ENCODE results near the gene OXSM. TPM values are rescaled to one million over a fixed set of nuclear protein-coding genes. Genes with fewer than 3 reads are reported as not detected.

The OXSM gene
- total RNA-seq, 6 donors from 2014 or later, result 4.2 to 9.1 (median 7.8) TPM

GRCh38 chr3:25817638-25818037 is 27.7 kb downstream of the OXSM start:
- Histone ChIP-seq H3K36me3 (no peaks in the 10 kb centered on the region), H3K9me3 (no peaks in the 10 kb centered on the region), H3K27me3 (no peaks in the 10 kb centered on the region), H3K27ac (no peak overlapping the region), H3K4me3 (no peak overlapping the region), H3K4me1 (no peaks in the 10 kb centered on the region)
- DNase-seq, result no peak
- no peak for TF ChIP-seq POLR2AphosphoS5 (IDR thresholded peaks at IDR 0.05)
- no peak for TF ChIP-seq EP300 (IDR thresholded peaks at IDR 0.05)
- no peak for TF ChIP-seq CTCF (IDR thresholded peaks at IDR 0.05)
- no peak for TF ChIP-seq POLR2A (IDR thresholded peaks at IDR 0.05)
- 87 to 90% methylated on average over 1 of the region's 1 CpG for whole genome bisulfite sequencing, 2 donors
- ATAC-seq (ENCODE audit: low FRiP score in 2 of 2), result no peak

- Histone ChIP-seq H3K9me3 (no peaks in the 10 kb centered on the region), H3K4me1 (no peaks in the 10 kb centered on the region), H3K27ac (no peak overlapping the region), H3K27me3 (no peaks in the 10 kb centered on the region), H3K36me3 (no peaks in the 10 kb centered on the region), H3K4me3 (no peak overlapping the region)
- no peak for ATAC-seq (ENCODE audit: low FRiP score in 2 of 2)
- TF ChIP-seq POLR2A (IDR thresholded peaks at IDR 0.05) (no peak), CTCF (IDR thresholded peaks at IDR 0.05) (no peak), EP300 (IDR thresholded peaks at IDR 0.05) (no peak), POLR2AphosphoS5 (IDR thresholded peaks at IDR 0.05) (no peak)
- no peak for DNase-seq
- 86 to 92% methylated on average over 4 of the region's 4 CpGs for WGBS, 2 donors
Measured at GRCh38 chr3:25818335-25818734, 28.4 kb downstream of the OXSM start.

GRCh38 chr3:25820366-25820765 is 30.5 kb downstream of the OXSM start:
- H3K27ac ChIP-seq, result no peak overlapping the region
- H3K27me3 ChIP-seq, result no peaks in the 10 kb centered on the region
- no peaks in the 10 kb centered on the region for H3K9me3 ChIP-seq
- H3K4me3 ChIP-seq, result no peak overlapping the region
- H3K4me1 ChIP-seq, result no peaks in the 10 kb centered on the region
- H3K36me3 ChIP-seq, result no peaks in the 10 kb centered on the region
- no peak for DNase-seq
- TF ChIP-seq POLR2AphosphoS5 (IDR thresholded peaks at IDR 0.05), result no peak
- TF ChIP-seq CTCF (IDR thresholded peaks at IDR 0.05), result no peak
- TF ChIP-seq POLR2A (IDR thresholded peaks at IDR 0.05), result no peak
- TF ChIP-seq EP300 (IDR thresholded peaks at IDR 0.05), result no peak
- no peak for ATAC-seq (ENCODE audit: low FRiP score in 2 of 2)

GRCh38 chr3:25820816-25821486 is 31.1 kb downstream of the OXSM start:
- Histone ChIP-seq H3K27ac (no peak overlapping the region), H3K4me3 (no peak overlapping the region), H3K36me3 (no peaks in the 10 kb centered on the region), H3K4me1 (no peaks in the 10 kb centered on the region), H3K27me3 (no peaks in the 10 kb centered on the region), H3K9me3 (no peaks in the 10 kb centered on the region)
- TF ChIP-seq POLR2A (IDR thresholded peaks at IDR 0.05) (no peak), CTCF (IDR thresholded peaks at IDR 0.05) (no peak), POLR2AphosphoS5 (IDR thresholded peaks at IDR 0.05) (no peak), EP300 (IDR thresholded peaks at IDR 0.05) (no peak)
- ATAC-seq (ENCODE audit: low FRiP score in 2 of 2) (no peak), DNase-seq (no peak)
- 73 to 80% methylated on average over 4 of the region's 4 CpGs for WGBS, 2 donors
